B cell (primary cell): ENCODE data around the gene PAM16. TPM values are rescaled to one million over a fixed set of nuclear protein-coding genes. Genes with fewer than 3 reads are reported as not detected.

Source experiments
- ATAC-seq: fragments of 200-7000 bp; cut with Tn5 transposase; one replicate; pipeline ENCODE4 v1.10.0; 2021; ENCODE audit warnings: low read depth, mild to moderate bottlenecking, moderate number of reproducible peaks, moderate library complexity
- CTCF ChIA-PET: fragments of 350-600 bp; sonication (Branson Sonifier 250); formaldehyde crosslinking; loops from one replicate; lab custom pipeline; 2021; ENCODE audit warnings: antibody characterized with exemption, inconsistent platforms; lab: Charles Lee
- POLR2A ChIA-PET: fragments of 350-600 bp; sonication (Branson Sonifier 250); formaldehyde crosslinking; loops from one replicate; lab custom pipeline; 2021; ENCODE audit warnings: antibody characterized with exemption; lab: Charles Lee
- DNase-seq: peaks from one replicate; pipeline ENCODE4 v3.0.0; 2013
- H2AFZ ChIP-seq: 2 replicates; pipeline ENCODE4 v1.6.1; 2012; ENCODE audit warnings: mild to moderate bottlenecking, low read depth, low read length; ENCODE audit not compliant: insufficient read depth, poor library complexity, severe bottlenecking
- H3K27ac ChIP-seq, 2 donors: 1 replicate in 1 of 2; 2 replicates in 1 of 2; pipeline ENCODE4 v1.5.1; 2012 to 2013; ENCODE audit warnings: low read length in 2 of 2, mild to moderate bottlenecking in 2 of 2, moderate library complexity in 1 of 2
- H3K27me3 ChIP-seq, 4 experiments: fragments of 200-600 bp in 1 of 4; sonication (generic) in 1 of 4; replicated peaks in 1 of 4; 1 replicate in 2 of 4; 2 replicates in 2 of 4; pipeline versions ENCODE4 v1.6.1 to v1.7.0; 2013 to 2016; ENCODE audit warnings: low read length in 3 of 4, mild to moderate bottlenecking in 2 of 4, mixed read lengths in 1 of 4, moderate library complexity in 1 of 4; ENCODE audit not compliant: insufficient read depth in 4 of 4, control insufficient read depth in 3 of 4; ENCODE audit errors: control extremely low read depth in 1 of 4
- H3K36me3 ChIP-seq, 2 experiments: replicated peaks in 1 of 2; 1 replicate in 1 of 2; 2 replicates in 1 of 2; pipeline versions ENCODE4 v1.6.1 to v1.7.1; 2013; ENCODE audit warnings: low read length in 1 of 2; ENCODE audit not compliant: insufficient read depth in 2 of 2, control insufficient read depth in 1 of 2; ENCODE audit errors: control extremely low read depth in 1 of 2, extremely low read depth in 1 of 2
- H3K4me1 ChIP-seq, 2 donors: fragments of 200-600 bp in 1 of 2; sonication (generic) in 1 of 2; 1 replicate in 1 of 2; 2 replicates in 1 of 2; pipeline versions ENCODE4 v1.5.1 to v1.6.1; 2013 to 2017; ENCODE audit warnings: low read length in 2 of 2; ENCODE audit not compliant: control insufficient read depth in 2 of 2, insufficient read depth in 2 of 2
- H3K4me2 ChIP-seq: replicated peaks from 2 replicates; pipeline ENCODE3; 2012; ENCODE audit warnings: mild to moderate bottlenecking, low read depth, low read length; ENCODE audit not compliant: poor library complexity, severe bottlenecking
- H3K4me3 ChIP-seq, 5 experiments: fragments of 200-600 bp in 1 of 5; sonication (generic) in 1 of 5; 1 replicate in 3 of 5; 2 replicates in 2 of 5; pipeline versions ENCODE4 v1.5.1 to v1.7.0; 2011 to 2016; ENCODE audit warnings: low read length in 4 of 5, mild to moderate bottlenecking in 4 of 5, low read depth in 2 of 5, control low read depth in 1 of 5, moderate library complexity in 1 of 5; ENCODE audit not compliant: insufficient read depth in 1 of 5; ENCODE audit errors: control extremely low read depth in 1 of 5, extremely low read depth in 1 of 5
- H3K79me2 ChIP-seq: fragments of 200-600 bp; sonication (generic); one replicate; pipeline ENCODE4 v1.6.0; 2016; ENCODE audit warnings: low read length; ENCODE audit not compliant: control insufficient read depth, insufficient read depth
- H3K9ac ChIP-seq: fragments of 200-600 bp; sonication (generic); 2 replicates; pipeline ENCODE4 v1.6.1; 2017; ENCODE audit warnings: mild to moderate bottlenecking, low read length, moderate library complexity
- H3K9me3 ChIP-seq, 3 donors: one replicate each; pipeline versions ENCODE4 v1.6.1 to v1.7.1; 2013; ENCODE audit warnings: low read length in 2 of 3; ENCODE audit not compliant: control insufficient read depth in 2 of 3, insufficient read depth in 1 of 3; ENCODE audit errors: control extremely low read depth in 1 of 3
- H4K20me1 ChIP-seq: 2 replicates; pipeline ENCODE4 v1.6.0; 2012; ENCODE audit warnings: mild to moderate bottlenecking, low read length; ENCODE audit not compliant: insufficient read depth, control insufficient read depth, poor library complexity, severe bottlenecking
- H3K27ac Mint-ChIP-seq: one replicate; pipeline ENCODE4 v1.8.0; 2021; ENCODE audit warnings: mixed read lengths
- H3K27me3 Mint-ChIP-seq: one replicate; pipeline ENCODE4 v1.8.0; 2021; ENCODE audit warnings: mixed read lengths
- H3K4me1 Mint-ChIP-seq: one replicate; pipeline ENCODE4 v1.8.0; 2021; ENCODE audit warnings: mixed read lengths
- H3K4me3 Mint-ChIP-seq: one replicate; pipeline ENCODE4 v1.8.0; 2021; ENCODE audit warnings: mixed read lengths
- H3K9me3 Mint-ChIP-seq: one replicate; pipeline ENCODE4 v1.8.0; 2022; ENCODE audit warnings: mixed read lengths; ENCODE audit not compliant: insufficient read depth
- CTCF ChIP-seq: fragments of 200-600 bp; IDR thresholded peaks from one replicate; pipeline ENCODE4 v1.8.0; 2022; ENCODE audit warnings: antibody characterized with exemption, mild to moderate bottlenecking
- EZH2 ChIP-seq: IDR thresholded peaks from 2 replicates; pipeline ENCODE4 v1.6.1; 2012; ENCODE audit warnings: borderline replicate concordance, low read depth, mild to moderate bottlenecking, moderate library complexity, low read length; ENCODE audit not compliant: insufficient read depth, poor library complexity, severe bottlenecking
- WGBS: methylation state at CpG from one replicate; pipeline ENCODE4 v1.1.5; 2013; ENCODE audit warnings: missing lambda C conversion rate; ENCODE audit not compliant: insufficient coverage; 5-methylcytosine and 5-hydroxymethylcytosine counted together
- intact Hi-C: fragments of 100-400 bp; cut with micrococcal nuclease; formaldehyde crosslinking; loops from one replicate; pipeline ENCODE4 v1.10.0; 2022
- polyA plus RNA-seq: library from polyadenylated mRNA; depleted of rRNA; stranded (reverse); fragments of >200 nt; gene quantifications from 2 replicates; pipeline ENCODE4 v1.2.3, GENCODE V29; 2012
- total RNA-seq, 2 donors: library from RNA; stranded (reverse); fragments of 120-200 nt in 1 of 2; gene quantifications; 1 replicate in 1 of 2; 2 replicates in 1 of 2; pipeline versions ENCODE4 v1.2.3 to v1.2.4, GENCODE V29; 2013 to 2022

The PAM16 gene
- total and polyA plus RNA-seq, 2 donors (not counting 1 experiment from before 2014, with no cell fraction given), result 57.3 to 64.1 TPM

- Histone ChIP-seq H3K9ac (peak overlapping the region; percentile 79), H3K27me3 (peaks cover 0 to 2% (median 0%) of the 10 kb centered on the region in 4 experiments), H2AFZ (peak overlapping the region; percentile 86), H3K4me1 (peaks cover 14 to 38% of the 10 kb centered on the region in 2 donors), H3K36me3 (no peaks in the 10 kb centered on the region), H3K79me2 (peaks cover 17% of the 10 kb centered on the region), H3K9me3 (peaks cover 0 to 2% (median 0%) of the 10 kb centered on the region in 3 donors), H4K20me1 (no peaks in the 10 kb centered on the region), H3K4me2 (peak overlapping the region; percentile 90), H3K27ac (peak overlapping the region; percentile 89 to 91), H3K4me3 (peak overlapping the region; percentile 58 to 95 (median 72))
- no peak for TF ChIP-seq CTCF
- TF ChIP-seq EZH2, result no peak
- intact Hi-C loops, result loop anchor here (1.0 to 5.0 kb wide), 8 partner anchors 23 to 385 kb away; partner anchors contain the start of genes CDIP1, CORO7, DNAJA3 and NUDT16L1
- POLR2A ChIA-PET, result interaction anchor here (0.7 to 1.0 kb wide), 2 partner anchors 15 to 108 kb away, joined by 3 to 4 read pairs; partner anchors contain the start of gene CORO7
- DNase-seq (peak; percentile 98), ATAC-seq (peak; percentile 86)
- H3K4me1 Mint-ChIP-seq, result peaks cover 35% of the 10 kb centered on the region
- no peaks in the 10 kb centered on the region for H3K27me3 Mint-ChIP-seq
- peak overlapping the region; percentile 96 for H3K27ac Mint-ChIP-seq
- peak overlapping the region; percentile 96 for H3K4me3 Mint-ChIP-seq
- CTCF ChIA-PET, result interaction anchor here (1.4 to 15.7 kb wide), 6 partner anchors 18 to 95 kb away, joined by 4 to 165 read pairs (median 19); partner anchors contain the start of gene TFAP4
- H3K9me3 Mint-ChIP-seq, result no peaks in the 10 kb centered on the region
- WGBS, result 2% methylated on average over 65 of the region's 68 CpGs
These were observed 43.7 kb downstream of the PAM16 start for GRCh38 chr16:4307215-4308037.
